Omental fat pad (tissue), 4 donors: Measurements from ENCODE around the gene SYT9. TPM values are rescaled to one million over a fixed set of nuclear protein-coding genes. Genes with fewer than 3 reads are reported as not detected.

ENCODE experiments used
- ATAC-seq: fragments of 150-250 bp; one replicate; pipeline ENCODE4 v1.9.1; 2016; ENCODE audit warnings: mild to moderate bottlenecking, moderate library complexity; ENCODE audit not compliant: low FRiP score
- DNase-seq: peaks from one replicate; pipeline ENCODE4 v3.0.0-alpha.2; 2019; ENCODE audit warnings: low spot score
- total RNA-seq, 4 donors: library from RNA; depleted of rRNA; stranded (reverse); fragments of >200 nt; gene quantifications; one replicate each; pipeline ENCODE4 v1.1.0, GENCODE V29; 2016
- TF ChIP-seq, protein P1 (sequence below), 3 donors: fragments of 450-650 bp; IDR thresholded peaks; one replicate each; pipeline ENCODE4 v1.5.1; 2016 to 2017; ENCODE audit warnings: antibody characterized with exemption in 3 of 3, mild to moderate bottlenecking in 3 of 3, moderate library complexity in 2 of 3

The SYT9 gene
- total RNA-seq, 4 donors from 2014 or later = 0.13 to 0.46 TPM; not detected in 2

DNA sequence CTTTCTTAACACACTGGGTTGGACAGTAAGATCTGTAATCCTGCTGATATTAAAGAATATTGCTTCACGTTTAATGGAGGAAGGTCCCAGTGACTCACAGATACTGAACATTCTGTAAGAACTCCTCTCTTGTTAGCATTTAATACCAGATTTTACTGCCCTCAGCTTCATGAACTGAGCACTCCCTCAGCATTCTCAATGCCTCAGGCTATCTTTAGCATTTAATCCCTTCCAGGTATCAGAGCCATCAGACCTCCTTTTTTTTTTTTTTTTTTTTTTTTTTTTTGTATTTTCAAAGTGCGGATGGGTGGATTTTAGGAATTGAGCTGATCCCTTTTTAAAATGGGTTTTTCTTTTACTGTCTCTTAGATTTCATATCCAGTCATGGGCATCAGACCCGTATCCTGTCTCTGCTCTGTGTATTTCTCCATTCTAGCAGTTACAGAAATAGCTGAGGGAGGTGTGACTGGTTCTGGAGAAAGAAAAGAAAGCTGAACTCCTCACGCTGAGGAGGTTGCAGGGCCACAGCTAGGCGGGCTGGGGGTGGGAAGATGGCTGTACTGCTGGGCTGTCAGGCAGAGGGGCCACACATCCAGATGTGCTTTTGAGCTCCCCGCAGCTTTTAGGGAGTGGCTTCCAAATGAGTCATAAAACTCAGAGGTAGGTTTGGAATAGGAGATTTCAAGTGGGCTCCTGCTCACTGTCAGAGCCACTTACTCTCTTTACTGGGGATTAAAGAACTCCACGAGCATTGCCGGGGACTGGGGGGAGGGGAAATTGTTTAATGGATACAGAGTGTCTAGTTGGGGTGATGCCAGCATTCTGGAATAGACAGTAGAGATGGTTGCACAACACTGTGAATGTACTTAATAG is 97.0 kb downstream of the SYT9 start:
- ATAC-seq = peak; percentile 81
- no peak for DNase-seq
- TF ChIP-seq, protein P1, sequence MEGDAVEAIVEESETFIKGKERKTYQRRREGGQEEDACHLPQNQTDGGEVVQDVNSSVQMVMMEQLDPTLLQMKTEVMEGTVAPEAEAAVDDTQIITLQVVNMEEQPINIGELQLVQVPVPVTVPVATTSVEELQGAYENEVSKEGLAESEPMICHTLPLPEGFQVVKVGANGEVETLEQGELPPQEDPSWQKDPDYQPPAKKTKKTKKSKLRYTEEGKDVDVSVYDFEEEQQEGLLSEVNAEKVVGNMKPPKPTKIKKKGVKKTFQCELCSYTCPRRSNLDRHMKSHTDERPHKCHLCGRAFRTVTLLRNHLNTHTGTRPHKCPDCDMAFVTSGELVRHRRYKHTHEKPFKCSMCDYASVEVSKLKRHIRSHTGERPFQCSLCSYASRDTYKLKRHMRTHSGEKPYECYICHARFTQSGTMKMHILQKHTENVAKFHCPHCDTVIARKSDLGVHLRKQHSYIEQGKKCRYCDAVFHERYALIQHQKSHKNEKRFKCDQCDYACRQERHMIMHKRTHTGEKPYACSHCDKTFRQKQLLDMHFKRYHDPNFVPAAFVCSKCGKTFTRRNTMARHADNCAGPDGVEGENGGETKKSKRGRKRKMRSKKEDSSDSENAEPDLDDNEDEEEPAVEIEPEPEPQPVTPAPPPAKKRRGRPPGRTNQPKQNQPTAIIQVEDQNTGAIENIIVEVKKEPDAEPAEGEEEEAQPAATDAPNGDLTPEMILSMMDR (IDR thresholded peaks at IDR 0.05) = no peak

DNA sequence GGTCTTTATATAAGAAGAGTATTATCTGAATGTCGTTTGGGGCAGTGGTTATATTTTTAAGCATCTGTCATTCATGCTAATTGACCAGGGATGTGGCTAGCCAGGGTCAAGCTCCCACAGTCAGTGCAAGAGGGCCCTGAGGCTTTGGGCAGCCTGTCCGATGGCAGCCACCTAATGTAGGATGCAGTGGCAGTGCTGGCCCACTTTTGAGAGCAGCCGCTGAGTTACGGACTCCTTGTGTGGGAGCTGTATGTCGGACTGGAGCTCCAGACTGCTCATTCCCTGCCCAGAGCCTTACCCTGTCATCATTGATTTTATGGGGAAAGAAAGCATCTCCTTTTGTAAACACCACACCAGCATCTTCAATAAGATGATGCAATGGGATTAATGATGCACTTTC is 99.5 kb downstream of the SYT9 start:
- TF ChIP-seq, protein P1 (IDR thresholded peaks at IDR 0.05) = no peak
- no peak for DNase-seq
- no peak for ATAC-seq

DNA sequence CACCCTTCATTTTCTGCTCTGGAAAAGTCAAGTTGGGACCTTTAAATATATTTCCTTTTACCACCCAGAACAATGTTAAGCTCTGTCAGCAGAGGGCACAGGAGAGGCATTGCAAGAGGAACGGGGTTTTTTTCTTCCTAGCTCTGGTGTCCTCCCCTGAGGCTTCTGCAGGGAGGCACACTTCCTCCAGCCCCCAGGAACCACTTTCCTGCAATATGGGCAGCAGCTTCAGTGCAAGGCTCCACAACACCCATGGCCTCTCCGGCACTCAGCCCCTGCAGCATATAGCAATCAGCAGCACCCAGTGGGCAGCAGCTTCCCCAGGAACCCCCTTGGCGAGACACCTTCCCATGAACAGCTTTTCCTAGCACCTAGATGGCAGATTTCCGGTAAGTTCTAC is 101.4 kb downstream of the SYT9 start:
- no peak for DNase-seq
- ATAC-seq = no peak
- TF ChIP-seq, protein P1 (IDR thresholded peaks at IDR 0.05) = no peak

DNA sequence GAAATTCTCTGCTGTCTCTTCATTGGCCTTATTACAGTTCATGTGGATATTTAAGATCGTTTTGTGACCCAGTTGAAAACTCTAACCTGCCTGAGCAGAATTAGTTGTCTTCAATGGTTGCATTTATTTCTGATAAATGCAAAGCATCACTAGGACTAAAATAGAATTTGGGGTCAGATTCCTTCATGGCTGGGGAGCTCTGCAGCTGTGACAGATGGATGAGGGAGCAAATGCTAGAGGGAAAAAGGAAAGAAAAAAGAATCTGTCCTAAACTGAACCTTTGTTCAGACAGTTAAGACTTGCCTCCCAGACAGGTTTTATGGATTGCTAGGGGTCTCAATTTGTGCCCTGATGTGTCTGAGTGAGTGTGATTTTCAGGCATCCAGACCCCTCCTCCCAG is 113.0 kb downstream of the SYT9 start:
- DNase-seq (no peak), ATAC-seq (no peak)
- TF ChIP-seq, protein P1 (IDR thresholded peaks at IDR 0.05) = no peak

DNA sequence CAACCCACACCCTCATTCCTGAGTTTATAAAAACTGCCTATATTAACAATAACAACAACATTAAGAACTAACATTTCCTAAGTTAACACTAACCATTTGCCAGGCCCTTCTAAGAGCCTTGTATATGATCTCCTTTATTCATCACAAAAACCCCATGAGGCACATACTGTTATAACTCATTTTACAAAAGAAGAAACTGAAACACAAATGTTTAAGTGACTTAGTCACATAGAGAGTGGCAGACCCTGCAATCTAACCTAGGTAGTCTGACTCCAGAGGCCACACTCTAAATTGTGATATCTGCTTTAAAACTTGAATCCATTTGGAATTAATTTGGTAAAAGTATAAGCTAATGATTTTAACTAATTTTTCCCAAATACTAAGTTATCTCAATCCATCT is 116.1 kb downstream of the SYT9 start:
- no peak for ATAC-seq
- TF ChIP-seq, protein P1 (IDR thresholded peaks at IDR 0.05) = no peak
- DNase-seq = no peak

DNA sequence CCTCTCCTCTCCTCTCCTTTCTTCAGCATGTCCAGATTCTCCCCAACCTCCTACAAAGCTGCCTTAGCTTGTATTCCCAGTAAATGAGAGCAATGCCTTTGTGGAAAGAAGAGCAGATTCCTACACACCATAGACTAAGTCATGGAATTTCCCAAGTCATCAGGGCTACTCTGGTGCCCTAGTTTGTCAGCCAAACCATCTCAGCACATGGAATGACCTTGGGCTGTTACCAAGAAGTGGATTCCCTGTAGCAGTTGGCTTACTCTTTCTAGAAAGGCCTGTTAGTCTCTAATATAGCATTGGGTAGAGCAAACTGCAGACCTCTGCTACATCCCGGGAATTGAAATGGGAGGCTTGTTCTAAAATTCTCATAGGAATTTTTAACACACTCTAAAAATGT is 124.7 kb downstream of the SYT9 start:
- TF ChIP-seq, protein P1 (IDR thresholded peaks at IDR 0.05) = no peak
- DNase-seq (no peak), ATAC-seq (no peak)

DNA sequence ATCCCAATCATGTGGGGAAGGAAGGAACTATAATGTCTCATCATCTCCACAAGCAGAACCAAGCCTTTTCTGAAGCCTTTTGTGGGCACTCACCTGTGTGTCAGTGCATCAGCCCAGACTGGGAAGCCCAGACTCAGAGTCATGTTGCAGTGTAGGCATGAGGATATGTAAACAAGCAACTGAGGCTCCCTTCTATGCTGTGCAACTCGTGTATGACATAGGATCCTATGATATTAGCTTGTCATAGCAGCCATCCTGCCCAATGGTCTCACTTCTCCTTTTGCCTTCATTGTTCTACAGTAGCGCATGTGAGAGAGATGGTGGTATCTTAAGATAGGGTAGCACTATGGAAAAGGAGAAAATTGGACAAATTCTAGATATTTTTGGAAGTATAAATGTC is 130.2 kb downstream of the SYT9 start:
- TF ChIP-seq, protein P1 (IDR thresholded peaks at IDR 0.05) = no peak
- ATAC-seq (no peak), DNase-seq (no peak)
